ENCODE measurements around the gene TVP23A. TPM values are rescaled to one million over a fixed set of nuclear protein-coding genes. Genes with fewer than 3 reads are reported as not detected.

TVP23A gene
- polyA plus RNA-seq, 1 of the 3 experiments (the other 2 are of a cell fraction), result 0.35 TPM

DNA sequence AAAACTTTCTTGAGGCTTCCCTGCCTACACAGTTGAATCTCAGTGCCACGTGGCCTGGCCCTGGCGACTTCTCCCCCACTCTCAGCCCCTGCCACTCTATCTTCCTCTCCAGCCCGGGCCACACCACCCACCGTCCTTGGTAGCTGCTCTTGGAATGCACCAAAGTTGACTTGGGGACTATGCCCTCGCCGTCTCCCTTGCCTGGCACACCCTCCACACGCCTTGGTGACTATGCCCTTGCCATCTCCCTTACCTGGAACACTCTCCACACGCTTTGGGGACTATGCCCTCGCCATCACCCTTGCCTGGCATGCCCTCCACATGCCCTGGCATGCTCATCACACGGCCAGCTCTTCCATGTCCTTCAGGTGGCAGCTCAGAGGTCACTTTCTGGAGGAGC lies 15.5 kb upstream of the TVP23A start:
- TF ChIP-seq JUND (IDR thresholded peaks at IDR 0.05), result no peak
- TF ChIP-seq, protein P1, sequence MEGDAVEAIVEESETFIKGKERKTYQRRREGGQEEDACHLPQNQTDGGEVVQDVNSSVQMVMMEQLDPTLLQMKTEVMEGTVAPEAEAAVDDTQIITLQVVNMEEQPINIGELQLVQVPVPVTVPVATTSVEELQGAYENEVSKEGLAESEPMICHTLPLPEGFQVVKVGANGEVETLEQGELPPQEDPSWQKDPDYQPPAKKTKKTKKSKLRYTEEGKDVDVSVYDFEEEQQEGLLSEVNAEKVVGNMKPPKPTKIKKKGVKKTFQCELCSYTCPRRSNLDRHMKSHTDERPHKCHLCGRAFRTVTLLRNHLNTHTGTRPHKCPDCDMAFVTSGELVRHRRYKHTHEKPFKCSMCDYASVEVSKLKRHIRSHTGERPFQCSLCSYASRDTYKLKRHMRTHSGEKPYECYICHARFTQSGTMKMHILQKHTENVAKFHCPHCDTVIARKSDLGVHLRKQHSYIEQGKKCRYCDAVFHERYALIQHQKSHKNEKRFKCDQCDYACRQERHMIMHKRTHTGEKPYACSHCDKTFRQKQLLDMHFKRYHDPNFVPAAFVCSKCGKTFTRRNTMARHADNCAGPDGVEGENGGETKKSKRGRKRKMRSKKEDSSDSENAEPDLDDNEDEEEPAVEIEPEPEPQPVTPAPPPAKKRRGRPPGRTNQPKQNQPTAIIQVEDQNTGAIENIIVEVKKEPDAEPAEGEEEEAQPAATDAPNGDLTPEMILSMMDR (IDR thresholded peaks at IDR 0.05), result no peak
- TF ChIP-seq, protein P2, sequence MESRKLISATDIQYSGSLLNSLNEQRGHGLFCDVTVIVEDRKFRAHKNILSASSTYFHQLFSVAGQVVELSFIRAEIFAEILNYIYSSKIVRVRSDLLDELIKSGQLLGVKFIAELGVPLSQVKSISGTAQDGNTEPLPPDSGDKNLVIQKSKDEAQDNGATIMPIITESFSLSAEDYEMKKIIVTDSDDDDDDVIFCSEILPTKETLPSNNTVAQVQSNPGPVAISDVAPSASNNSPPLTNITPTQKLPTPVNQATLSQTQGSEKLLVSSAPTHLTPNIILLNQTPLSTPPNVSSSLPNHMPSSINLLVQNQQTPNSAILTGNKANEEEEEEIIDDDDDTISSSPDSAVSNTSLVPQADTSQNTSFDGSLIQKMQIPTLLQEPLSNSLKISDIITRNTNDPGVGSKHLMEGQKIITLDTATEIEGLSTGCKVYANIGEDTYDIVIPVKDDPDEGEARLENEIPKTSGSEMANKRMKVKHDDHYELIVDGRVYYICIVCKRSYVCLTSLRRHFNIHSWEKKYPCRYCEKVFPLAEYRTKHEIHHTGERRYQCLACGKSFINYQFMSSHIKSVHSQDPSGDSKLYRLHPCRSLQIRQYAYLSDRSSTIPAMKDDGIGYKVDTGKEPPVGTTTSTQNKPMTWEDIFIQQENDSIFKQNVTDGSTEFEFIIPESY (IDR thresholded peaks at IDR 0.05; ENCODE audit: borderline replicate concordance, low read depth), result no peak
- no peak for TF ChIP-seq CHD2 (IDR thresholded peaks at IDR 0.05; ENCODE audit: low read length, partially characterized antibody)
- no peak for TF ChIP-seq POLR2AphosphoS5 (IDR thresholded peaks at IDR 0.05; ENCODE audit: low read depth, low read length)
- TF ChIP-seq SIN3A (IDR thresholded peaks at IDR 0.05; ENCODE audit: borderline replicate concordance, low read depth, low read length), result no peak
- no peak for TF ChIP-seq RFX5 (IDR thresholded peaks at IDR 0.05; ENCODE audit: low read length)
- TF ChIP-seq ELF1 (IDR thresholded peaks at IDR 0.05), result no peak
- TF ChIP-seq EP300 (IDR thresholded peaks at IDR 0.05; ENCODE audit: borderline replicate concordance in 1 of 2, low read depth in 1 of 2, low read length in 1 of 2), result no peak
- Histone ChIP-seq H3K27ac (ENCODE audit: low read depth in 2 of 2, low read length in 1 of 2) (no peak overlapping the region), H3K9ac (no peak overlapping the region), H3K4me1 (ENCODE audit: control insufficient read depth in 1 of 2, insufficient read depth in 2 of 2, low read depth in 1 of 2, low read length in 1 of 2) (peaks cover 0 to 4% of the 10 kb centered on the region in 2 experiments; a peak in 1 of 4 replicates), H3K4me2 (no peak overlapping the region), H4K20me1 (ENCODE audit: insufficient read depth) (no peaks in the 10 kb centered on the region), H3K4me3 (ENCODE audit: low read depth in 2 of 2, low read length in 1 of 2) (no peak overlapping the region), H3K79me2 (ENCODE audit: insufficient read depth) (no peaks in the 10 kb centered on the region), H3K27me3 (ENCODE audit: insufficient read depth) (no peaks in the 10 kb centered on the region; the same call in 1 of the 2 replicates), H3K9me3 (no peaks in the 10 kb centered on the region), H3F3A (replicated peaks; ENCODE audit: insufficient read depth) (no peaks in the 10 kb centered on the region), H2AFZ (ENCODE audit: low read depth) (no peak overlapping the region), H3K36me3 (replicated peaks in 1 of 2; ENCODE audit: control insufficient read depth in 1 of 2, insufficient read depth in 2 of 2, low read length in 1 of 2) (no peaks in the 10 kb centered on the region), H3K9me2 (no peaks in the 10 kb centered on the region)
- DNase-seq, result no peak
- ChIA-PET CTCF (no interaction called here), POLR2A (no interaction called here)
- WGBS (ENCODE audit: low lambda C conversion rate), result 53% methylated on average over 9 of the region's 10 CpGs

DNA sequence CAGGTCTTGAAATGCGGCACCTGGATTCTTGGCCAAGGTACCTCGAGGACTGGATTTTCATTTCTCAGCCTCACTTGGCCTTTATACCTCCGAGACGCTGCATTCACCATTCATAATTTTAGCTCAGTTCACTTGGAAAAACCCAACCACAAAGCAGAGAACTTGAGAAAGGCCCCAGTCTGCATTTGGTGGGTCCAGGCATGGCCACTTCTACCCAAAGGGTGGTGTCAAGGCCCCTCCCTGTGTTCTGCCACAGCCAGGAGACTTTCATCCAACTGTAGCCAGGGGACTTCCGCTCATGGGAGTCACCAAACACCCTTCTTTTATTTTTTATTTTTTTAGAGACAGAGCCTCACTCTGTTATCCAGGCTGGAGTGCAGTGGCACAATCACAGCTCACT lies 14.7 kb upstream of the TVP23A start:
- Histone ChIP-seq H2AFZ (ENCODE audit: low read depth) (no peak overlapping the region), H3K27ac (ENCODE audit: low read depth in 2 of 2, low read length in 1 of 2) (no peak overlapping the region), H3K9ac (no peak overlapping the region), H4K20me1 (ENCODE audit: insufficient read depth) (no peaks in the 10 kb centered on the region), H3K4me2 (no peak overlapping the region), H3K36me3 (replicated peaks in 1 of 2; ENCODE audit: control insufficient read depth in 1 of 2, insufficient read depth in 2 of 2, low read length in 1 of 2) (no peaks in the 10 kb centered on the region), H3K9me2 (no peaks in the 10 kb centered on the region), H3K79me2 (ENCODE audit: insufficient read depth) (no peaks in the 10 kb centered on the region), H3K9me3 (no peaks in the 10 kb centered on the region), H3K4me3 (ENCODE audit: low read depth in 2 of 2, low read length in 1 of 2) (no peak overlapping the region), H3K27me3 (ENCODE audit: insufficient read depth) (no peaks in the 10 kb centered on the region; the same call in 1 of the 2 replicates), H3F3A (replicated peaks; ENCODE audit: insufficient read depth) (no peaks in the 10 kb centered on the region), H3K4me1 (ENCODE audit: control insufficient read depth in 1 of 2, insufficient read depth in 2 of 2, low read depth in 1 of 2, low read length in 1 of 2) (peaks cover 2 to 12% of the 10 kb centered on the region in 2 experiments; a peak in 3 of 4 replicates)
- WGBS (ENCODE audit: low lambda C conversion rate), result 81% methylated on average over 5 of the region's 5 CpGs
- POLR2A ChIA-PET, result no interaction called here
- no peak for TF ChIP-seq NRF1 (IDR thresholded peaks at IDR 0.05; ENCODE audit: low read depth, low read length)
- TF ChIP-seq FOXJ3 (CRISPR knock-in tag; IDR thresholded peaks at IDR 0.05), result no peak
- no peak for DNase-seq
- CTCF ChIA-PET, result no interaction called here
